Stimulated activated CD4-positive, alpha-beta T cell treated with anti-CD3 and anti-CD28 coated beads, Interleukin-4, amount 100 ng/mL, for 4 hours (primary cell): ENCODE data around the gene GPX4.

Source experiments
- DNase-seq, 2 experiments: peaks; one replicate each; pipeline ENCODE4 v3.0.0-alpha.2; 2020

GPX4 gene

DNA sequence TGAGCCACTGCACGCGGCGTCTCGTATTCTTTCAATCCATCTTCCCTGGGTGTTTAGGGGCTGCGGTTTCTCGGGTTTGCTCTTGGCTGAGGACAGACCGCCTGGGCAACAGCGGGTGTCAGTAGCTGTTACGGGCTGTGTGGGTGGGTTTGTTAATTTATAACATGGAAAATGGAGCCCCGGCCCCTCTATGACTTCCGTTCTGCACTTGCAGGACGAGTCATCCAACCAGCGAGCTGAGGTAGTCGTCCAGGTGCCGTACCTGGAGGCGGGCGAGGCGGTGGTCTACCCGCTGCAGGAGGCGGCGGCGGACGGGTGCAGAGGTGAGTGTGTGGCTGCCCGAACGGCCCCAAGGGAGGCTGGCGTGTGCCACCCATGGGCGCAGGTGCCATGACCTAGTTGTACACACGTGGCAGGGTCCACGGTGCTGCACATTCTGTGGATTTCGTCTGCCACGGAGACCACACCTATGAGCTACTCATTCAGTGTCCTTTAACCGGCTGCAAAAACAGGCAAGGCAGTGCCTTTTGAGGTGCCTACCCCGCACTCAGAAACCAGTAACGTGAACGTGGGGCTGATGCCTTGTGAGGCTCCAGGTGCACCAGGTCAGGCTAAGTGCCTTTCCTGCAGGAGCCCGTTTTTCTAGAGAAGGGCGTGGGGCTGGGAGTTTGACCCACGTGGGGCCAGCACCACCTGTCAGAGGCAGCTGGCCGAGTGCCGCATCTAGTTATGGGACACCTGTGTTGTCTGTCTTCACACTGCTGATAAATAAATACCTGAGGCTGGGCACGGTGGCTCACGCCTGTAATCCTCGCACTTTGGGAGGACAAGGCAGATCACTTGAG is 19.5 kb upstream of the GPX4 start:
- DNase-seq: no peak

DNA sequence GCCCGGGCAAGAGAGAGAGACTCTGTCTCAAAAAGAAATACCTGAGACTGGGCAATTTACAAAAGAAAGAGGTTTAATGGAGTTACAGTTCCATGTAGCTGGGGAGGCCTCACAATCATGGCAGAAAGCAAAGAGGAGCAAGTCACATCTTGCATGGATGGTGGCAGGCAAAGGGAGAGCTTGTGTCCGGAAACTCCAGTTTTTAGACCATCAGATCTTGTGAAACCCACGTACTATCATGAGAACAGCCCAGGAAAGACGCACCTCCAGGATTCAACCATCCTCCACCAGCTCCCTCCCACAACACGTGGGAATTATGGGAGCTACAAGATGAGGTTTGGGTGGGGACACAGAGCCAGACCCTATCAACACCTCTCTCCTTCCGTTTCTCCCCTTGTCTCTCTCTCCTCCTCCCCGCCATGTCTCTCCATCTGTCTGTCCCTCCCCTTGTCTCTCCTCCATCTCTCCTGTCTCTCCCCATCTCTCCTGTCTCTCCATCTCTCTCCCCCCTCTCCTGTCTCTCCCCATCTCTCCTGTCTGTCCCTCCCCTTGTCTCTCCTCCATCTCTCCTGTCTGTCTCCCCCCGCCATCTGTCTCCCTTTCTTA is 18.6 kb upstream of the GPX4 start:
- no peak for DNase-seq

DNA sequence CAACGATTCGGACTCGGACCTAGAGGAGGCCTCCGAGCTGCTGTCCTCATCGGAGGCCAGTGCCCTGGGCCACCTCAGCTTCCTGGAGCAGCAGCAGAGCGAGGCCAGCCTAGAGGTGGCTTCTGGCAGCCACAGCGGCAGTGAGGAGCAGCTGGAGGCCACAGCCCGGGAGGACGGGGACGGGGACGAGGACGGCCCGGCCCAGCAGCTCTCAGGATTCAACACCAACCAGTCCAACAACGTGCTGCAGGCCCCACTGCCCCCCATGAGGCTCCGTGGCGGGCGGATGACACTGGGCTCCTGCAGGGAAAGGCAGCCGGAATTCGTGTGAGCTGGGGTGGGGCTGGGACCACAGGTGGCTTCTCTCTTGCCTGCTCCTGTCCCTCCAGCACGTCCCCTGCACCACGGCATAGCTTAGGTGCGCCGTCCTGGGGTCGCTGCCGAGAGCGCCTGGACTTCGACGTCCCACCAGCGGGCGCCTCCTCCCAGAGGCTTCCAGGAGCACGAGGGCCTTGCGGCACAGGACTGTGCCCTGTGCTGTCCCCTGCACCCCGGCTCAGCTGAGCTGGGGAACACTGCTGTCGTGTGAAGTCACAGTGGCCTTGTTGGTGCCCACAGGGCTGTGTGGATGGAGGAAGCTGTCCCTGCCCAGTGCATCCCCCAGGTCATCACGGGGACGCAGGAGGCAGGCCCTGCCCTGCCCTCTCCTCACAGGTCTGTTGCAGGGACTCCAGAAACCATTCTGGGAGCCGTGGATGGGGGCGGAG is 17.9 kb upstream of the GPX4 start:
- DNase-seq: no peak

DNA sequence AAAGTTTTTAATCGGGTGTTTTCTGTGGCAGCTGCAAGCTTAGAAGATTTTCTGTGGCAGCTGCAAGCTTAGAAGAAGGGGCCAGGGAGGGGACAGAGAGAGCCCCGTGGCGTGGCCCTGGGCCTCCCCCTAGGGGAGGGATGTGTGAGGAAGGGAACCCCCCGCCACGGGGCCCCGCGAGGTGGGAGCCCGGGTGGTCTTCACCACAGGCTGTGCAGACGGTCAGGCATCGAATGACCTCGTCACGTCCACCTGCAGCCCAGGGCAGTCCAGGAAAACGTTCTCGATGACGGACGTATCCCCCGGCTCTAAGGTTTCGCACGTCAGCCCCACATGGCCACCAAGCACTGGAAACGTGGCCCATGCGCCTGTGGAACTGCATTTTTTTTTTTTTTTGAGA is 17.2 kb upstream of the GPX4 start:
- DNase-seq: no peak

DNA sequence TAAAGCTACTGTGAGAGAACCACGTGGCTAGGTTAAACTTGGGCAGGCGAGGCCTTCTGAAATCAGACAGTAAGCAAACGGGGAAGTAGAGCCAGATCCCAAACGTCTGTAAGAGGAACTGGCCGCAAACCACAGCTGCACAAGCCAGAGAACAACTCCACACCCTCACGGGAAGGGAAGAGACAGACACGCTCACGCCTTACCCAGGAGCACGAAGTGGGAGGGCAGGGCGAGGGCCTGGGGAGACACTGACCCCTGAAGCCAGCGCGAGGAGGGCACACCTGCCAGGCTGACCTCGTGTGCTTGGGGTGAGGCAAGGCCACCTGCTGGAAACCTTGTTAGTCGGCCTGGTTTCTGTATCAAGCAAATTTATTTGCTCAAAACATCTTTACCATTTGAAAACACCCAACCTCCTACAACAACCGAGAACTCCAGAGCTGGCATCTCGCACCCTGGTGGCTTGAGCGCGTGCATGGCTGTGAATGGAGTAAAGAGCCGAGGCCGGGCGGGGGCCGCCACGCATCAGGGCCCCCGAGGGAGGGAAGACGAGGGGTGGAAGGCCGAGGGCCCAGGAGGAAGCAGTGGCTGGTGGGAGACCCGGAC is 15.9 kb upstream of the GPX4 start:
- no peak for DNase-seq

DNA sequence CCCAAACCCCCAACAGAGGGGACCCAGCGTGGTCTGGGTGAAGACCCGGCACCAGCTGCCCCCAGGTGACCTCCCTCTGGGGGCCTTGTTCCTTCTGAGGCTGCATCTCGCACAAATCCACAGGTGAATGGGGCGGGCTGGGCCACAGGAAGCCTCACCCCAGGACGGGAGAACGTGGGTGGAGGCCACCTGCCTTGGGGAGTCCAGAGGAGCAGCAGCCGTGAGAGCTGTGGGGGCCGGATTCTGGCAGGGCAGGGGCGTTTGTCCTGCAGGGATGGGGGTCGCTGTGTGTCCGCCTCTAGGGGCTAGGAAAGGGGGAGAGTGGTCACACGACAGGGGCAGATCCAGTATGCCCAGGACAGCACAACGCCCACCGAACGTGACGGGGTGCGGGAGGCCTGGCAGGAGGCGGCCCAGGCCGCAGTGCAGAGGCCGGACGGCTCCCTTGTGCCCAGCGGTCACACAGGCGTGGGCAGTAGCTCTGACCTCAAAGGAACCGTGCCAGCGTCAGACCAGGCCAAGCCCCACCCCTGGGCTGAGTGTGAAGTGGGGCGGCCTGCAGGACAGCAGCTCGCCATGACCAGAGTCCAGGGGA is 15.3 kb upstream of the GPX4 start:
- no peak for DNase-seq

DNA sequence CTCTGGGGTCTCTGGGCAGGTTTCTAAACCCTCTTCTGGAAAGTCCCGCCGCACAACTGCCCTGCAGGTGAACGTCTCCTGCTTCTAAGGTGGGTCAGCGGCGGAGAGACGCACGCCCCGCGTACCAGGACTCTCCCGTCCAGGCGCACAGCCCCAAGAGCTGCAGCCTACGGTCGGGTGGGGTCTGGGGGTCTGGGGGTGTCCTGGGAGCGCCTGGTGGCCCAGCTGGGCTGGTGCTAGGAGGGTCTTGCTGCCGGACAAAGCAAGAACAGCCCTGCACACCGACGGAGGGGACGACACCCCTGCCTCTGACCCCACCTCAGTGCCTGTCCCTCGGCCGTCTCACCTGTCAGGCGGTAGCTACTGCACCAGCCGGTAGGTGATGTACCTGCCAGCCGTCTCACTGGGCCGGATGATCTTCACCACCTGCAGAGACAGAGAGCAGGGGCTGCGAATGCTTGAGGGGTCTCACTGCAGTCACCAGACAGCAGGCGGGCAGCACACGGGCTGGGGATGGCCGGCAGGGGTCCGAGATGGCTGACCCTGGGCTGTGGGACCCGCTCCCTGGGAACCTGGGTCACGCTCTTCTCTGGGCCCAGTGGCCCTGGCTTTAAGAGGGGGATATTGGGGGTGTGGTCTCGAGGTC is 14.5 kb upstream of the GPX4 start:
- no peak for DNase-seq

DNA sequence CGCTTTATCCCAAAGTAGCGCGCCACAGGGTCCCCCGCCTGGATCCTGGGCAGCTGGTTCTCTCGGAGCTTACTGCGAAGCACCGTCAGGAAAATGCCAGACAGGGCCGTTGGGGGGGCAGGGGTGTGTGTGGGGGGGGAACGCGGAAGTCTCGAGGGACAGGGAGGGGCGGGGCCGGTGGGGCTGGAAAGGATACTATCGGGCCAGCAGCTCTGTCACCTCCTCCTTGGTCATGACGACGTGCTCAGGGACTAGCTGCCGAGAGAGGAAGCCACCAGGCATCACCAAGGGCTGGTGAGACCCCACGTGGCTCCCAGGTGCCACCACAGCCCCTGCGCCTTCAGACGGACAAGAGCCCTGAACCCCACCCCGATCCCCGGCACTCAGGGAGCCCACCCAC is 13.9 kb upstream of the GPX4 start:
- no peak for DNase-seq

DNA sequence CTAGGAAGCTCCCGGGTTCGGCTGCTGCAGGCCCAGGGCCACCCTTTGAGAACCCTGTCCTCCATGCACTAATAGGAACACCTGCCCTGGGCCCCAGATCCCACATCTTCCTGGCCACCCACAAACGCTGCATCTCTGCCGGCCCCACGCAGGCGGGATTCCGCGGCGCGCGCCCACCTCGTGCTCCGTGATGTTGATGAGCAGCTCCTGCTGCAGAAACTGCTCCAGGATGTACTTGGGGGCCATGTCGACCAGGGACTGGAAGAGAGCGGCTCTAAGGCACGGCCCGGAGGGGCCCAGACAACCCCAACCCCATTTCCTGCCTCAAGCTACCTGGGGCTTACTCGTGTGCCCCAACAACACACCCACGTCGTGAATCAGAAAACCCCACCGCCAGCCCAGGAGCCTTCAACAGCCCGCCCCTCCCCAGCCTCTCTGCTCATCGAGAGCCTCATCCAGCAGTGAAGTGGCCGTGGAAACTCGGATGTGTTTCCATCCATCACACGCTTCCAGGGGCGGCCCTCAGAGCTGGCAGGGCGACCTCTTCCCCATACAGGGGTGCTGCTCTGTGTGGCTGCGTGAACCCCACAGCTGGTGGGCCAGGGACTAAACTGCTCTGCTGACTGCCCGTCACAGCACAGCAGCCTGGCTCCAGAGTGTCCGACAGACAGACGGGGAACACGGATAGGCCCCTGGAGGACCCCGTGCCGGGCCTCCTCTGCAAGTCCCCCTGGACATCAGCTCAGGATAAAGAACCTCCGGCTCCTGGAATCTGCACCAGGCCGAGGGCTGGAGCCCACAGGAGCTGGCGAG is 12.9 kb upstream of the GPX4 start:
- no peak for DNase-seq

DNA sequence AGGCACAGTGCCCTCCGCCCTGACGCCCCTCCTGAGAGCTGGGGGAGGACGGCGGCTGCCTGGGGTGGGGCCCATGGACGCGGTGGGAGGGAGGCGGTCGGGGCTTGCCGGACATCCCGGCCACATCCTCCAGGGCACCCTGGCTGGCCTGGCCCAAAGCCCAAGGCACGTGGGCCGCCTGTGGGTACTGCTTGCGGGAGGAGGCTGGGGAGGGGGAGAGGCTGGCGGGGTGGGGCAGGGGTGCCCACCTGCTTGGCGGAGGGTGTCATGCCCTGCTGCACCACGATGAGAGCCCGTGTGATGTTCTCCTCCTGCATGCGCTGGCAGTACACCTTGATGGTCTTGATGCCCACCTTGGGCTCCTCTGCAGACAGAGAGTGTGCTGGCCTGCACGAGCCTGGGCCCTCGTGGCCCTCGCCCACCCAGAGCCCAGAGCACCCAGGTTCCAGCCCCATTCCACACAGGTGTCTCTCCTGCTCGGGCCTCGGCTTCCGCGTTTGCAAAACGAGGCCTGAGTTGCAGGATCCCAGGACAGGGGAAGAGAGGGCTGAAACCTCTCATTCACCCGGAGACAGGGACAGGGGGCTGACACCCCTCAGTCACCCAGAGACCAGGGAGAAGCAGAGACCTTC is 12.1 kb upstream of the GPX4 start:
- no peak for DNase-seq

DNA sequence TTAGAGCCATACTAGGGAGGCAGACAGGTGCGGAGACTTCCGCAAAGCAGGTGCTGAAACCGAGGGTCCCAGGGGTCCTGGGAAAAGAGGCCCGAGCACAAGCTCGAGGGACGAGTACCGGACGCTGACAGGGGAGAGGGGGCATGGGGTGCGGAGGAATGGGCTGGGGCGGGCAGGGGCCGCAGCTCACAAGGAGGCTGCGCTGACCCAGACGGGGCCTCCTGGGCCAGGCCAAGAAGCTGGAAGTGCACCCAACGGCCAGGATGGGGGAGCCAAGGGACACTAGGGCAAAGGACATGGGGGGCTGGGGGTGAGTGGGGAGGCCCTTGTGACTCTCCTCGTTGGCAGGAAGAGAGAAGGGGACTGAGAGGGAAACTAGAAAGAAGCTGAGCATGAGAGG is 10.5 kb upstream of the GPX4 start:
- DNase-seq: no peak

DNA sequence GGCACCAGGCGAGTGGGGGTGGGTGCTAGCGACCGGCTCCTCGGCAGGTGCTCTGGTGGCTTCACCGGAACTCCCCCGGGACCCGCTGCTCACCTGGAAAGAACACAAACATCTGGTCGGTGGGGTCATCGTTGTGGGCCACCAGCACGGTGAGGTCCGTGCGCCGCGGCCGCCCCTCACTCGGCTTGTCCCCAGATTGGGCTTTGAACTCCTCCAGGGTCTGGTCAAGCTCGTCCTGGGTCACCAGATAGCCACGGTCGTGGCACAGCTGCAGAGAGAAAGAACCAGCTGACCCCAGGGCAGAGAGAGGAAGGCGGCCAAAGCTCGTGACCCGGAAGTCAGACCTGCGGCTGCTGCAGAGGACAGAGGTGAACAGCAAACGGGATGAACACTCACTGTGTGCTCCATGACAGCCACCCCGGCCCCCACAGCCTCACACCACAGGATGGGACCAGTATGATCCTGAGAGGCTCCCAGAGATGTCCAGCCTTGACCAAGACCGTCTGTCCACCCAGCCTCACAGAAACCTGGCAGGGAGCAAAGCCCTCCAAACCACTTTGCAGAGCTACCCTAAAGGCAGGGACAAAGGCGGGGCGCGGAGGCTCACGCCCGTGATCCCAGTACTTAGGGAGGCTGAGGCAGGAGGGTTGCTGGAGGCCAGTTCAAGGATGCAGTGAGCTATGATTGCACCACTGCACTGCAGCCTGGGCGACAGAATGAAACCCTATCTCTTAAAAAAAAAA is 9.8 kb upstream of the GPX4 start:
- no peak for DNase-seq

DNA sequence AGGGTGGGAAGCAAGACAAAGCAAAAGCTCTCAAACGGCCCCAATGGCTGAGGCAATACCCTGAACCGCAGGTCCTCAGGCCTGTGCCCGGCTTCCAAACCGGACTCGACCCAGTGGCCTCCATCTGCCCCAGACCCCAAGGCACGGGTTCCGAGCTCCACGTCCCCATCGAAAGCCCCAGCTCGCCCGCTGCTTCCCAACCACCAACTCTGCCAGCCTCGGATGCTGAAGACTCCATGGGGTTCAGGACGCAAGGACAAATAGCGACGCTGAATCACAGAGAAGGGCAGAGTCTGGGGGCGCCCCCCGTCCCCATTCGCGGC is 9.2 kb upstream of the GPX4 start:
- no peak for DNase-seq

DNA sequence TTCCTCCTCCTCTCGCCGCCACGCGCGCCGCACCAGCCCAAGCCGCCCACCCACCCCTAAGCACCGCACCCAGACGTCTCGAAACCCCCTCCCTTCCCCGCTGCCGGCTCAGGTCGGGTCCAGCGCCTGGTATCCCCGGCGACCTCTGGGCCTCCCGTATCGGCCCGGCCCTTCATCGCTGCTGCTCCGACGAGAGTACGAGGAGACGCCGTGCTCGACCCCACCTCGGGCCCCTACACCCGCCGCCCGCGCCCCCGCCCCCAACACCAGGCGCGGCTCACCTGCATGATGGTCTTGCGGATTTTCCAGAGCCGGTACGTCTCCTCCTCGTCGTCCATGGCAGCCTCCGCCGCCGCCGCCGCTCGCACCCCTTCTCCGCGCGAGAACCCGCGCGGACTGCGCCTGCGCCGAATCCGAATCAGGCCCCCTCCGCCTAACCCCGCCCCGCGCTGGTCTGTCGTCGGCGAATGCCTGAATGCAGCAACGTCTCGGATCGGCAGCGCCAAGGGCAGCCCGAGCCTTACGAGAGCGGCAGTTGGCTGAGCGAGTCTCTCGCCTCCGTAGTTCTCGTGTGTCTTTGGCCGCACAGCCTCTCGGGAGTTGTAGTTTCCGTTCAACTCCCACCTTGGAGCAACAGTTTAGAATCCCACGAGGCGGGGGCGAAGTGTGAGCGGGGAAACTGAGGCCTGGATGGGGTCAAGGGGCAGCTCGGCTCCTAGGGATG is 8.7 kb upstream of the GPX4 start, which contains the start of gene POLR2E:
Gene POLR2E, minus strand, starts transcription at position 398 of the 724 bp plus-strand sequence. Its CDS starts 60 bp downstream, at position 338.
- peak; percentile 97 to 99 for DNase-seq

DNA sequence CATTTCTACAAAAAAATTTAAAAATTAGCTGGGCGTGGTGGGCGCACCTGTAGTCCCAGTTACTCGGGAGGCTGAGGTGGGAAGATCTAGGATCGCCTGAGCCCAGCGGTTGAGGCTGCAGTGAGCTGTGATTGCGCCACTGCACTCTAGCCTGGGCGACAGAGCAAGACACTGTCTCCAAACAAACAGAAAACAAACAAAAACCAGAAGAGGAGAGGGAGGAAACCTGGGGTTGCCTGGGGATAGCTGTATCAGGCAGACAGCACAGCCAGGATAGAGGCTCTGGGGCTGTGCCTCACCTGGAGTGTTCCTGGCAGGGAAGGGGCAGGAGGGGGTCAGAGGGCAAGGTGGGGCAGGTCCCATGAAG is 6.0 kb upstream of the GPX4 start:
- DNase-seq: no peak

DNA sequence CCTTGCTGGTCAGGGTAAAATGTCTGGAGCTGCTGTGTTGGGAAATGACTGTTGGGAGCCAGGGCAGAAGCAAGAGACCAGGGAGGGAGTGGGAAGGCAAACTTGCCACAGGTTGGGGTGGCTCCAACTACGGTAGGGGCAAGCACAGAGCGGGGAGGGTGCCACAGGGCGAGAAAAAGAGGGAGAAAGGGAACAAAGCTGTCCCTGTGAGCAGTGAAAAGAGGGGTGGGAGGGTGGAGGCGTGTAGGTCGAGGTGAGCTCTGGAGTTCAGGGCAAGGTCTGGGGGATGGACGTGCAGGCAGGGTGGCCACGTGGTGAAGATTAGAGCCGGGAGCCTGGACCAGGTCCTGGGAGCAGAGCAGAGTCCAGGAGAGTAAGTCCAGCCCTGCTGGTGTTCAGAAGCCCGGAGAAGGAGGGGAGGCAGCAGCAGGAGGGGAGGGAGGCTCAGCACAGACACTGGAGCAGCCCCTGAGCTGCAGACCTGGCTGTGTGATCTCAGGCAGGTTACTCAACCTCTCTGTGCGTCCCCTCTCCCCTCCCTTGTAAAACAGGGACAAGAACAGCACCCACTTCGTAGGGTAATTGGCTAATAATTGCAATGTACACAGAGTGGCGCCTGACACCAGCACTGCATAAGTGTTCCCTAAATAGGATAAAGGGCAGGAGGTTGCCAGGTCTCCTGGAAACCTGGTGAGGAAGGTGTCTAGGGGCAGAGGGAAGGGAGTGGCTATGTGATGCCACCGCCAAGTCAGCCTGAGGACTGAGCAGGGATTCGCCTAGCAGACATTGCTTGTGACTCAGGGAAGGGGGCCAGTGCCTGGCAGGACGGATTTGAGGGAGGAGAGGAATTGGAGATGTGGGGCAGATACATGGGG is 5.4 kb upstream of the GPX4 start:
- DNase-seq: no peak

DNA sequence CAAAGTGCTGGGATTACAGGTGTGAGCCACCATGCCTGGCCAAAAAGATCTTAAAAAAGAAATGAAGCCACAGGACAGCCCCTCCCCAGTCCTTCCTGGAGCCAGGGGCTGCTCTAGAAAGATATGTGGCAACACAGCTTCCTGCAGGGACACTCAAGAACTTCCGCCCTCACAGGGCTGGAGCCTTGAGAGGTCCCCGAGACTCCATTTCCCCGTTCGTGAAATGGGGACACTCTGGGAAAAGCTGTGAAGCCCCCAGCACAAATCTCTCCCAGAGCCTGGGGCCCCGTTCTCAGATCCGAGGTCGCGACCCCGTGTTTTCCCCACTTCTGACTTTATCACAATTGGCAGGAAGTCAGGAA is 2.5 kb upstream of the GPX4 start:
- no peak for DNase-seq

DNA sequence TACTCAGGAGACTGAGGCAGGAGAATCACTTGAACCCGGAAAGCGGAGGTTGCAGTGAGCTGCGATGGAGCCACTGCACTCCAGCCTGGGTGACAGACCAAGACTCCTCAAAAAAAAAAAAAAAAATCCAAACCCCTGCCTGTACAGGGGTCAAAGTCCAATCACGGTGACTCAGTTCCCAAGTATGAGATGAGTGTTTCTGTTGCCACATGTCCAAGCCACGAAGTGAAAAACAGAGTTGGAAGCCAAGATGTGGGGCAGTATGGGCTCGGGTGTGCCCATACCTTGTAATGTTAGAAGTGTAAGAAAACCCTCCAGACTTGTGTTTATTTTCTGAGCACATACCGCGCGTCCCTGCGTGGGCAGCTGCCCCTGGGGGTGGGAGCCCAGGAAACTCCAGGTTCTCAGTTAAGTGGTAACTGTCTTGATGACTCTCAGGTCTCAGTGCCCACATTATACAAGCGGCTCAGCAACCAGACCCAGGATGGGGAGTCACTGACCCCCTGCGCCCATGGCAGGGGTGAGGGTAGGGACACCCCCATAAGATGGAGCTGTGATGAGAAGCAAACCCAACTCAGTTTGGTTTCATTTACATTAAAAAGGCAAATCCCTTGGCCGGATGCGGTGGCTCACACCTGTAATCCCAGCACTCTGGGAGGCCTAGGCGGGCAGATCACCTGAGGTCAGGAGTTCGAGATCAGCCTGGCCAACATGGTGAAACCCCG is 1.2 kb upstream of the GPX4 start:
- peak in 1 of 2 experiments; percentile 51 for DNase-seq
